Dendritic cell treated with granulocyte-macrophage colony-stimulating factor and Interleukin-4, amounts not matched to agents 40 ng/mL and 50 ng/mL, for 4 days (primary cell): ENCODE results near the gene MEIS3.
"Not testable (repeated sequence)": the region's sequence is repeated elsewhere in the genome, so short reads cannot be mapped to it uniquely, and the experiment has no call there.

Source experiments
- H3K27ac Mint-ChIP-seq: one replicate; pipeline ENCODE4 v1.8.0; 2022; ENCODE audit warnings: mild to moderate bottlenecking, mixed read lengths
- H3K27me3 Mint-ChIP-seq: one replicate; pipeline ENCODE4 v1.8.0; 2022; ENCODE audit warnings: mild to moderate bottlenecking, mixed read lengths
- H3K36me3 Mint-ChIP-seq: one replicate; pipeline ENCODE4 v1.8.0; 2022; ENCODE audit warnings: low read depth, mixed read lengths
- H3K4me1 Mint-ChIP-seq: one replicate; pipeline ENCODE4 v1.8.0; 2022; ENCODE audit warnings: low read depth, mixed read lengths
- H3K4me3 Mint-ChIP-seq: one replicate; pipeline ENCODE4 v1.8.0; 2022; ENCODE audit warnings: mild to moderate bottlenecking, moderate library complexity, mixed read lengths
- H3K9me3 Mint-ChIP-seq: one replicate; pipeline ENCODE4 v1.8.0; 2022; ENCODE audit warnings: mixed read lengths
- intact Hi-C: fragments of 100-400 bp; cut with micrococcal nuclease; formaldehyde crosslinking; loops from one replicate; pipeline ENCODE4 v1.15.0; 2022

The MEIS3 gene

GRCh38 chr19:47417107-47417745 is 2.1 kb downstream of the MEIS3 start:
- no peaks in the 10 kb centered on the region for H3K9me3 Mint-ChIP-seq
- H3K4me3 Mint-ChIP-seq, result no peak overlapping the region
- no peaks in the 10 kb centered on the region for H3K36me3 Mint-ChIP-seq
- peaks cover 87% of the 10 kb centered on the region for H3K27me3 Mint-ChIP-seq
- peaks cover 25% of the 10 kb centered on the region for H3K4me1 Mint-ChIP-seq
- H3K27ac Mint-ChIP-seq, result no peak overlapping the region
- intact Hi-C loops, result no loop called here

GRCh38 chr19:47416643-47416985 is 2.7 kb downstream of the MEIS3 start:
- Mint-ChIP-seq H3K9me3 (no peaks in the 10 kb centered on the region), H3K27ac (no peak overlapping the region), H3K27me3 (peaks cover 87% of the 10 kb centered on the region), H3K4me3 (no peak overlapping the region), H3K36me3 (no peaks in the 10 kb centered on the region), H3K4me1 (peaks cover 25% of the 10 kb centered on the region)
- intact Hi-C loops, result no loop called here

GRCh38 chr19:47415953-47416642 is 3.2 kb downstream of the MEIS3 start:
- no peak overlapping the region for H3K27ac Mint-ChIP-seq
- H3K36me3 Mint-ChIP-seq, result no peaks in the 10 kb centered on the region
- intact Hi-C loops, result no loop called here
- H3K4me1 Mint-ChIP-seq, result peaks cover 25% of the 10 kb centered on the region
- H3K4me3 Mint-ChIP-seq, result no peak overlapping the region
- H3K27me3 Mint-ChIP-seq, result peaks cover 83% of the 10 kb centered on the region
- no peaks in the 10 kb centered on the region for H3K9me3 Mint-ChIP-seq

DNA sequence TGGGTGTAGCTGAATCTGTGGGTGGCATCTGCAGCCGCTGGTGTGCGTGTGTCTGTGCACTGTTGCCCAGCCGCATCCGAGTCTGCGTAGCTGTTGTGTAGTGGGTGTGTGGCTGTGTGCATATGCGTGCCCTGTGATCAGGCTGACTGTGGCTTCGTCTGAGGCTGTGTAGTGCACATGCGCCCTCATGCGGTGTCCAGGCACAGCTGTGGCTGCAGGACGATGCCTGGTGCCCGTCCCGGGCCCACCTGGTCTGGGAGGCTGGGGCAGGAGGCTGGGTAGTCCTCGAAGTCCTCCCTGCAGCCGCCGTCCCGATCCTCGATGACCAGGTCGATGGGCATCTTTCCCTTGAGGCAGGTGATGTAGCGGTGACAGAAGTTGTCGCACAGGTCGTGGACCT is 4.9 kb downstream of the MEIS3 start:
- Mint-ChIP-seq H3K4me3 (no peak overlapping the region), H3K27me3 (peaks cover 74% of the 10 kb centered on the region), H3K27ac (no peak overlapping the region), H3K36me3 (no peaks in the 10 kb centered on the region), H3K9me3 (no peaks in the 10 kb centered on the region), H3K4me1 (peaks cover 15% of the 10 kb centered on the region)
- intact Hi-C loops, result no loop called here

DNA sequence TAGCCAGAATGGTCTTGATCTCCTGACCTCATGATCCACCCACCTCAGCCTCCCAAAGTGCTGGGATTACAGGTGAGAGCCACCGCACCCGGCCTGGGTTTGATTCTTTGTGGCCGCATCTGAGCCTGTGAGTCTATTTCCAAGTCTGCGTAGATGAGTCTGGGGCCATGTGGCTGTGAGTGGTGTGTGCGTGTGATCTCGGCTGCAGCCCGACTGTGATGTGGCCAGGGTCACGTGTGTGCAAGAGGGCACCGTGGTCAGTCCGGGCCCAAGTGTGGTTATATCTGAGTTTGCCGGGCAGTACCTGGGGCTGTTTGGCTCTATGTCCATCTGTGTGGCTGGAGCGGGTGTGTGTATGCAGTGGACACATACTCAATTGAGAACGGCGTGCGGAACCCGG is 5.4 kb downstream of the MEIS3 start:
- Mint-ChIP-seq H3K36me3 (no peaks in the 10 kb centered on the region), H3K9me3 (no peaks in the 10 kb centered on the region), H3K27ac (no peak overlapping the region), H3K4me3 (no peak overlapping the region), H3K27me3 (peaks cover 77% of the 10 kb centered on the region), H3K4me1 (peaks cover 15% of the 10 kb centered on the region)
- intact Hi-C loops, result no loop called here

- H3K9me3 Mint-ChIP-seq, H3K27ac Mint-ChIP-seq, intact Hi-C loops, H3K36me3 Mint-ChIP-seq, H3K4me1 Mint-ChIP-seq, H3K4me3 Mint-ChIP-seq: not testable (repeated sequence)
- peaks cover 76% of the 10 kb centered on the region for H3K27me3 Mint-ChIP-seq
Observed at GRCh38 chr19:47411696-47412095, 7.6 kb downstream of the MEIS3 start.

- H3K4me3 Mint-ChIP-seq, result no peak overlapping the region
- intact Hi-C loops, result no loop called here
- H3K36me3 Mint-ChIP-seq, result no peaks in the 10 kb centered on the region
- no peaks in the 10 kb centered on the region for H3K9me3 Mint-ChIP-seq
- no peak overlapping the region for H3K27ac Mint-ChIP-seq
- peaks cover 76% of the 10 kb centered on the region for H3K27me3 Mint-ChIP-seq
- H3K4me1 Mint-ChIP-seq, result no peaks in the 10 kb centered on the region
Observed at GRCh38 chr19:47411101-47411500, 8.2 kb downstream of the MEIS3 start.

DNA sequence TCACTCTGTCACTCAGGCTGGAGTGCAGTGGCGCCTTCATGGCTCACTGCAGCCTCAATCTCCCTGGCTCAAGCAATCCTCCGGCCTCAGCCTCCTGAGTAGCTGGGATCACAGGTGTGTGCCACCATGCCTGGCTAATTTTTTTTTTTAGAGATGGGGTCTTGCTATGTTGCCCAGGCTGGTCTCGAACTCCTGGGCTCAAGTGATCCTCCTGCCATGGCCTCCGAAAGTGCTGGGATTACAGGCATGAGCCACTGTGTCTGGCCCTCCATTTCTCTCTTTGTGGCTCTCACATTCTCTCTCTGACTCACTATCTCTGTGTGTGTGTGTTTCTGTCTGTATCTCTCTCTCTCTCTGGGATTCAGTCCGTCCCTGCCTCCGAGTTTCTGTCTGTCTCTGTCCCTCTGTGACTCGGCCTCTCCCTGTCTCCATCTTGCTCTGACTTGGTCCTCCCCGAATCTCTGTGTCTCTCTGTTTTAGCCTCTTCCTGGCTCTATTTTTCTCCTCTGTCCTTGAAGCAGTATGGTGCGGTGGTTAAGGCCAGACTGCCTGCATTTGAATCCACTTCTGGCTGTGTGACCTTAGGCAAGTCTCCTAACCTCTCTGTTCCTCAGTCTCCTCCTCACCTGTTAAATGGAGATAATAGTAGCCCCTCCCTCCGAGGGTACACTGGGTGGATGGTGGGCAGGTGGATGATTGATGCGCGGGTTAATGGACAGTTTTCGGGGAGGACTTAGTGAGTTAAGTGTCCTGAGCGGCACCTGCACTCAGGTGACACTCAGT is 11.0 kb downstream of the MEIS3 start:
- intact Hi-C loops, result no loop called here
- H3K27ac Mint-ChIP-seq, result no peak overlapping the region
- H3K4me3 Mint-ChIP-seq, result no peak overlapping the region

GRCh38 chr19:47407417-47407774 is 11.9 kb downstream of the MEIS3 start:
- Mint-ChIP-seq H3K9me3 (no peaks in the 10 kb centered on the region), H3K36me3 (no peaks in the 10 kb centered on the region), H3K4me1 (no peaks in the 10 kb centered on the region), H3K27ac (no peak overlapping the region), H3K4me3 (no peak overlapping the region), H3K27me3 (peaks cover 75% of the 10 kb centered on the region)
- intact Hi-C loops, result no loop called here

More for the DNA sequence above, 11.0 kb downstream of the MEIS3 start:
- peaks cover 76% of the 10 kb centered on the region for H3K27me3 Mint-ChIP-seq
- no peaks in the 10 kb centered on the region for H3K9me3 Mint-ChIP-seq
- H3K4me1 Mint-ChIP-seq, result no peaks in the 10 kb centered on the region
- H3K36me3 Mint-ChIP-seq, result no peaks in the 10 kb centered on the region

- Mint-ChIP-seq H3K27ac (no peak overlapping the region), H3K36me3 (no peaks in the 10 kb centered on the region), H3K4me3 (no peak overlapping the region), H3K27me3 (peaks cover 70% of the 10 kb centered on the region), H3K9me3 (no peaks in the 10 kb centered on the region), H3K4me1 (no peaks in the 10 kb centered on the region)
- intact Hi-C loops, result no loop called here
Observed at GRCh38 chr19:47406711-47407416, 12.5 kb downstream of the MEIS3 start.

- Mint-ChIP-seq H3K4me3 (no peak overlapping the region), H3K27me3 (peaks cover 74% of the 10 kb centered on the region), H3K4me1 (no peaks in the 10 kb centered on the region), H3K9me3 (no peaks in the 10 kb centered on the region), H3K36me3 (no peaks in the 10 kb centered on the region), H3K27ac (no peak overlapping the region)
- intact Hi-C loops, result no loop called here
Observed at GRCh38 chr19:47405854-47406417, 13.4 kb downstream of the MEIS3 start.

GRCh38 chr19:47405197-47405550 is 14.2 kb downstream of the MEIS3 start:
- Mint-ChIP-seq H3K27ac (no peak overlapping the region), H3K27me3 (peaks cover 76% of the 10 kb centered on the region), H3K4me1 (no peaks in the 10 kb centered on the region), H3K9me3 (no peaks in the 10 kb centered on the region), H3K4me3 (no peak overlapping the region), H3K36me3 (no peaks in the 10 kb centered on the region)
- intact Hi-C loops, result no loop called here

DNA sequence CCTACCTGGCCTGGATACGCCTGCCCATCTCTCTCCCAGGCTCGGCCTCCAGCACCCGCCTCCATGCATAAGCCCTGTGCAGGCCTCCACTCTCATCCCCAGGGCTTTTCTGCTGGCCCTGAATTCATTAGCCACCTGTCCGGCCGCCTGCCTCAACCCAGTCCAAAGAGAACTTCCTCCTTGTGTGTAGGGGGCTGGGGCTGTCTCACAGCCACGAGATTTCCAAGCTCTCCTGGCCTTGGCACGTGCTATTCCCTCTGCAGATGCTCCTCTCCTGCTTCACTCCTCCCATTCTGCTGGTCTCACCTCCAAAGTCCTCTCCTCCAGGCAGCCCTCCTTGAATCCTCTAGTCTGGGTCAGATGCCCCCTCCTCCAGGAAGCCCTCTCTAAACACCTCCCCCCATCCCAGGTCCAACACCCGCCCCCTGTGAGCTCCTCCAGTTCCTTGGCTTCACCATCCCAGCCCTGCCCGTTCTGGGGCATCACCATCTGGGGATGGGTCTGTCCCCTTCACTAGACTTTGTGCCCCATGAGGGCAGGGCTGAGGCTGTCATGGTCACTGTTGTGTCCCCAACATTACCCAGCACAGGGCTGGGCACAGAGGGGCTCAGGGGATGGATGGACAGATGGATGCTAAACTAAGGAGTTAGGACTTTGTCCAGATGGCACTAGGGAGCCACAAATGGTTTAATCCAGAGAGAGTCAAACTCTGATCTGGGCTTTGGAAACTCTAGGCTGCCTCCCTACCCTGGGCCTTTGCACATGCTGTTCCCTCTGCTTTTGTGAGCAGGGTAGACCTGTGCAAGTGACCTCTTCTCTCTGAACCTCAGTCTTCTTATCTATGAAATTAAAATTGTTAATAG is 14.8 kb downstream of the MEIS3 start:
- H3K9me3 Mint-ChIP-seq, result no peaks in the 10 kb centered on the region
- no peak overlapping the region for H3K4me3 Mint-ChIP-seq
- H3K27me3 Mint-ChIP-seq, result peaks cover 74% of the 10 kb centered on the region
- no peak overlapping the region for H3K27ac Mint-ChIP-seq
- H3K4me1 Mint-ChIP-seq, result no peaks in the 10 kb centered on the region
- intact Hi-C loops, result no loop called here
- no peaks in the 10 kb centered on the region for H3K36me3 Mint-ChIP-seq
